ENCODE measurements around the gene PACSIN2.
"Not testable (repeated sequence)": the region's sequence is repeated elsewhere in the genome, so short reads cannot be mapped to it uniquely, and the experiment has no call there.

PACSIN2 gene

GRCh38 chr22:42970029-42970428, 44.9 kb downstream of the PACSIN2 start:
- Histone ChIP-seq H3K36me3 (ENCODE audit: control insufficient read depth, insufficient read depth, low read length) (no peaks in the 10 kb centered on the region), H3K4me1 (ENCODE audit: control insufficient read depth, insufficient read depth, low read length) (peaks cover 5% of the 10 kb centered on the region), H3K9ac (ENCODE audit: low read depth, low read length) (no peak overlapping the region), H3K4me3 (ENCODE audit: low read depth, low read length) (no peak overlapping the region), H3K9me3 (ENCODE audit: control insufficient read depth, insufficient read depth, low read length) (no peaks in the 10 kb centered on the region), H3K27me3 (ENCODE audit: control insufficient read depth, insufficient read depth, low read length) (no peaks in the 10 kb centered on the region)

GRCh38 chr22:42969348-42969975, 45.5 kb downstream of the PACSIN2 start:
- no peak overlapping the region for H3K4me3 ChIP-seq (ENCODE audit: low read depth, low read length)
- no peaks in the 10 kb centered on the region for H3K9me3 ChIP-seq (ENCODE audit: control insufficient read depth, insufficient read depth, low read length)
- no peaks in the 10 kb centered on the region for H3K27me3 ChIP-seq (ENCODE audit: control insufficient read depth, insufficient read depth, low read length)
- H3K36me3 ChIP-seq (ENCODE audit: control insufficient read depth, insufficient read depth, low read length) = no peaks in the 10 kb centered on the region
- peaks cover 8% of the 10 kb centered on the region for H3K4me1 ChIP-seq (ENCODE audit: control insufficient read depth, insufficient read depth, low read length)
- no peak overlapping the region for H3K9ac ChIP-seq (ENCODE audit: low read depth, low read length)

- Histone ChIP-seq H3K4me1 (ENCODE audit: control insufficient read depth, insufficient read depth, low read length) (peaks cover 14% of the 10 kb centered on the region), H3K9me3 (ENCODE audit: control insufficient read depth, insufficient read depth, low read length) (no peaks in the 10 kb centered on the region)
These were observed 47.0 kb downstream of the PACSIN2 start for GRCh38 chr22:42967933-42968332.

GRCh38 chr22:42967005-42967404, 47.9 kb downstream of the PACSIN2 start:
- H3K4me3 ChIP-seq (ENCODE audit: low read depth, low read length) = no peak overlapping the region
- no peaks in the 10 kb centered on the region for H3K9me3 ChIP-seq (ENCODE audit: control insufficient read depth, insufficient read depth, low read length)
- H3K9ac ChIP-seq (ENCODE audit: low read depth, low read length) = no peak overlapping the region
- no peaks in the 10 kb centered on the region for H3K27me3 ChIP-seq (ENCODE audit: control insufficient read depth, insufficient read depth, low read length)
- no peaks in the 10 kb centered on the region for H3K36me3 ChIP-seq (ENCODE audit: control insufficient read depth, insufficient read depth, low read length)
- peaks cover 20% of the 10 kb centered on the region for H3K4me1 ChIP-seq (ENCODE audit: control insufficient read depth, insufficient read depth, low read length)

More at GRCh38 chr22:42967933-42968332, 47.0 kb downstream of the PACSIN2 start:
- no peaks in the 10 kb centered on the region for H3K27me3 ChIP-seq (ENCODE audit: control insufficient read depth, insufficient read depth, low read length)
- H3K4me3 ChIP-seq (ENCODE audit: low read depth, low read length) = no peak overlapping the region
- no peak overlapping the region for H3K9ac ChIP-seq (ENCODE audit: low read depth, low read length)
- H3K36me3 ChIP-seq (ENCODE audit: control insufficient read depth, insufficient read depth, low read length) = no peaks in the 10 kb centered on the region

GRCh38 chr22:42966497-42966896, 48.5 kb downstream of the PACSIN2 start:
- Histone ChIP-seq H3K9ac (ENCODE audit: low read depth, low read length) (no peak overlapping the region), H3K4me1 (ENCODE audit: control insufficient read depth, insufficient read depth, low read length) (peaks cover 20% of the 10 kb centered on the region), H3K9me3 (ENCODE audit: control insufficient read depth, insufficient read depth, low read length) (no peaks in the 10 kb centered on the region), H3K36me3 (ENCODE audit: control insufficient read depth, insufficient read depth, low read length) (no peaks in the 10 kb centered on the region), H3K27me3 (ENCODE audit: control insufficient read depth, insufficient read depth, low read length) (no peaks in the 10 kb centered on the region), H3K4me3 (ENCODE audit: low read depth, low read length) (no peak overlapping the region)

- Histone ChIP-seq H3K9ac (ENCODE audit: low read depth, low read length) (no peak overlapping the region), H3K4me3 (ENCODE audit: low read depth, low read length) (no peak overlapping the region), H3K4me1 (ENCODE audit: control insufficient read depth, insufficient read depth, low read length) (peaks cover 25% of the 10 kb centered on the region)
These were observed 49.8 kb downstream of the PACSIN2 start for GRCh38 chr22:42964994-42965699.

GRCh38 chr22:42963231-42963595, 51.7 kb downstream of the PACSIN2 start:
- no peak overlapping the region for H3K4me3 ChIP-seq (ENCODE audit: low read depth, low read length)
- no peaks in the 10 kb centered on the region for H3K27me3 ChIP-seq (ENCODE audit: control insufficient read depth, insufficient read depth, low read length)
- H3K9me3 ChIP-seq (ENCODE audit: control insufficient read depth, insufficient read depth, low read length) = no peaks in the 10 kb centered on the region
- H3K36me3 ChIP-seq (ENCODE audit: control insufficient read depth, insufficient read depth, low read length) = no peaks in the 10 kb centered on the region
- no peak overlapping the region for H3K9ac ChIP-seq (ENCODE audit: low read depth, low read length)
- H3K4me1 ChIP-seq (ENCODE audit: control insufficient read depth, insufficient read depth, low read length) = peaks cover 32% of the 10 kb centered on the region

More at GRCh38 chr22:42964994-42965699, 49.8 kb downstream of the PACSIN2 start:
- H3K9me3 ChIP-seq (ENCODE audit: control insufficient read depth, insufficient read depth, low read length) = no peaks in the 10 kb centered on the region
- no peaks in the 10 kb centered on the region for H3K27me3 ChIP-seq (ENCODE audit: control insufficient read depth, insufficient read depth, low read length)
- H3K36me3 ChIP-seq (ENCODE audit: control insufficient read depth, insufficient read depth, low read length) = no peaks in the 10 kb centered on the region

- no peaks in the 10 kb centered on the region for H3K9me3 ChIP-seq (ENCODE audit: control insufficient read depth, insufficient read depth, low read length)
- peaks cover 32% of the 10 kb centered on the region for H3K4me1 ChIP-seq (ENCODE audit: control insufficient read depth, insufficient read depth, low read length)
- H3K9ac ChIP-seq (ENCODE audit: low read depth, low read length) = no peak overlapping the region
These were observed 52.4 kb downstream of the PACSIN2 start for GRCh38 chr22:42962295-42963230.

GRCh38 chr22:42961810-42962209, 53.1 kb downstream of the PACSIN2 start:
- Histone ChIP-seq H3K36me3 (ENCODE audit: control insufficient read depth, insufficient read depth, low read length) (no peaks in the 10 kb centered on the region), H3K4me1 (ENCODE audit: control insufficient read depth, insufficient read depth, low read length) (peaks cover 32% of the 10 kb centered on the region), H3K9me3 (ENCODE audit: control insufficient read depth, insufficient read depth, low read length) (no peaks in the 10 kb centered on the region), H3K4me3 (ENCODE audit: low read depth, low read length) (no peak overlapping the region), H3K27me3 (ENCODE audit: control insufficient read depth, insufficient read depth, low read length) (no peaks in the 10 kb centered on the region), H3K9ac (ENCODE audit: low read depth, low read length) (no peak overlapping the region)

More at GRCh38 chr22:42962295-42963230, 52.4 kb downstream of the PACSIN2 start:
- Histone ChIP-seq H3K4me3 (ENCODE audit: low read depth, low read length) (no peak overlapping the region), H3K27me3 (ENCODE audit: control insufficient read depth, insufficient read depth, low read length) (no peaks in the 10 kb centered on the region), H3K36me3 (ENCODE audit: control insufficient read depth, insufficient read depth, low read length) (no peaks in the 10 kb centered on the region)

- H3K4me1 ChIP-seq (ENCODE audit: control insufficient read depth, insufficient read depth, low read length) = peaks cover 32% of the 10 kb centered on the region
- not testable (repeated sequence) for H3K27me3 ChIP-seq (ENCODE audit: control insufficient read depth, insufficient read depth, low read length); H3K36me3 ChIP-seq (ENCODE audit: control insufficient read depth, insufficient read depth, low read length); H3K9ac ChIP-seq (ENCODE audit: low read depth, low read length); H3K4me3 ChIP-seq (ENCODE audit: low read depth, low read length); H3K9me3 ChIP-seq (ENCODE audit: control insufficient read depth, insufficient read depth, low read length)
These were observed 53.6 kb downstream of the PACSIN2 start for GRCh38 chr22:42961400-42961690.

- H3K9ac ChIP-seq (ENCODE audit: low read depth, low read length) = no peak overlapping the region
- no peaks in the 10 kb centered on the region for H3K9me3 ChIP-seq (ENCODE audit: control insufficient read depth, insufficient read depth, low read length)
- no peaks in the 10 kb centered on the region for H3K27me3 ChIP-seq (ENCODE audit: control insufficient read depth, insufficient read depth, low read length)
- H3K4me3 ChIP-seq (ENCODE audit: low read depth, low read length) = no peak overlapping the region
- H3K4me1 ChIP-seq (ENCODE audit: control insufficient read depth, insufficient read depth, low read length) = peaks cover 32% of the 10 kb centered on the region
- H3K36me3 ChIP-seq (ENCODE audit: control insufficient read depth, insufficient read depth, low read length) = no peaks in the 10 kb centered on the region
These were observed 54.2 kb downstream of the PACSIN2 start for GRCh38 chr22:42960531-42961399.
